HG03139 (cell line): ENCODE measurements around the gene UTF1.
"Not testable (repeated sequence)": the region's sequence is repeated elsewhere in the genome, so short reads cannot be mapped to it uniquely, and the experiment has no call there.

Source experiments
- ATAC-seq: cut with Tn5 transposase; IDR thresholded peaks from one replicate; pipeline ENCODE4 v1.9.1; 2021; ENCODE audit not compliant: unreplicated experiment

UTF1 gene

GRCh38 chr10:133225707-133226191, 4.3 kb upstream of the UTF1 start:
- no peak for ATAC-seq

- no peak for ATAC-seq
Observed at GRCh38 chr10:133226251-133226808, 3.7 kb upstream of the UTF1 start.

- ATAC-seq, result no peak
Observed at GRCh38 chr10:133227256-133227655, 2.8 kb upstream of the UTF1 start.

GRCh38 chr10:133229265-133230043, 563 bp upstream of the UTF1 start:
- ATAC-seq, result no peak

- ATAC-seq, result no peak
Observed at GRCh38 chr10:133230387-133231195, 574 bp downstream of the UTF1 start.

GRCh38 chr10:133231244-133231945, 1.4 kb downstream of the UTF1 start:
- ATAC-seq, result no peak

- ATAC-seq, result no peak
Observed at GRCh38 chr10:133231946-133232574, 2.0 kb downstream of the UTF1 start.

GRCh38 chr10:133234796-133235195, 4.8 kb downstream of the UTF1 start:
- ATAC-seq, result not testable (repeated sequence)

GRCh38 chr10:133235265-133235855, 5.3 kb downstream of the UTF1 start:
- no peak for ATAC-seq

GRCh38 chr10:133235932-133236331, 5.9 kb downstream of the UTF1 start:
- ATAC-seq, result no peak

- no peak for ATAC-seq
Observed at GRCh38 chr10:133236401-133237240, 6.6 kb downstream of the UTF1 start.

- ATAC-seq, result no peak
Observed at GRCh38 chr10:133237241-133237587, 7.2 kb downstream of the UTF1 start.

GRCh38 chr10:133237588-133238465, 7.8 kb downstream of the UTF1 start, which contains the start of gene VENTX:
Gene VENTX, plus strand, starts transcription at chr10:133237855. Its CDS starts 60 bp downstream, at chr10:133237915.
- no peak for ATAC-seq

GRCh38 chr10:133238466-133238804, 8.4 kb downstream of the UTF1 start:
- ATAC-seq, result no peak

- ATAC-seq, result no peak
Observed at GRCh38 chr10:133239990-133240389, 10.0 kb downstream of the UTF1 start.

- no peak for ATAC-seq
Observed at GRCh38 chr10:133241501-133242205, 11.6 kb downstream of the UTF1 start.

GRCh38 chr10:133242611-133243356, 12.8 kb downstream of the UTF1 start:
- no peak for ATAC-seq
